ENCODE measurements around the gene PHACTR1.

- TF ChIP-seq CTCF (IDR thresholded peaks at IDR 0.05; ENCODE audit: insufficient read depth, low read length) (no peak), REST (IDR thresholded peaks at IDR 0.05; ENCODE audit: insufficient replicate concordance, low read depth) (no peak), POLR2AphosphoS5 (IDR thresholded peaks at IDR 0.05; ENCODE audit: low read depth) (no peak), GABPA (IDR thresholded peaks at IDR 0.05; ENCODE audit: low read depth) (no peak)
These were observed 98.5 kb downstream of the PHACTR1 start for GRCh38 chr6:12815089-12815488.
